H1 (cell line): ENCODE results near the gene MCM9. TPM values are rescaled to one million over a fixed set of nuclear protein-coding genes. Genes with fewer than 3 reads are reported as not detected.

Source experiments
- CTCF ChIA-PET: fragments of 300-600 bp; sonication (Branson Sonifier 250); formaldehyde crosslinking; loops from one replicate; lab custom pipeline; 2021; ENCODE audit not compliant: partially characterized antibody; lab: Charles Lee
- POLR2A ChIA-PET: fragments of 300-600 bp; sonication (Branson Sonifier 250); formaldehyde crosslinking; loops from one replicate; lab custom pipeline; 2021; ENCODE audit warnings: inconsistent platforms; ENCODE audit not compliant: partially characterized antibody; lab: Charles Lee
- DNase-seq, 2 experiments: peaks; one replicate each; pipeline versions ENCODE4 v3.0.0 to v3.0.0-alpha.2; 2010 to 2022; ENCODE audit warnings: low spot score in 2 of 2, low read depth in 1 of 2, mixed read lengths in 1 of 2
- FAIRE-seq: peaks from 2 replicates; lab custom pipeline; 2011; peaks lifted over from hg19 to GRCh38; lab: Jason Lieb, UNC
- H2AFZ ChIP-seq: 2 replicates; pipeline ENCODE4 v1.8.1; 2012; ENCODE audit warnings: low read length, inconsistent platforms
- H2AK5ac ChIP-seq: 2 replicates; pipeline ENCODE4 v1.6.1; 2013; ENCODE audit warnings: low read depth, low read length
- H2BK120ac ChIP-seq: replicated peaks from 2 replicates; pipeline ENCODE3; 2013; ENCODE audit warnings: low read depth, low read length, inconsistent platforms
- H2BK12ac ChIP-seq: 2 replicates; pipeline ENCODE4 v1.6.1; 2013; ENCODE audit warnings: low read depth, low read length
- H2BK15ac ChIP-seq: 2 replicates; pipeline ENCODE4 v1.6.1; 2013; ENCODE audit warnings: low read length
- H2BK20ac ChIP-seq: 2 replicates; pipeline ENCODE4 v1.6.1; 2013; ENCODE audit warnings: low read length
- H2BK5ac ChIP-seq: 2 replicates; pipeline ENCODE4 v1.6.1; 2013; ENCODE audit warnings: low read depth, low read length
- H3K14ac ChIP-seq: 2 replicates; pipeline ENCODE4 v1.6.1; 2013; ENCODE audit warnings: inconsistent platforms; ENCODE audit not compliant: insufficient read length
- H3K18ac ChIP-seq: 2 replicates; pipeline ENCODE4 v1.6.1; 2013; ENCODE audit warnings: low read length; ENCODE audit errors: extremely low read depth
- H3K23ac ChIP-seq: 2 replicates; pipeline ENCODE4 v1.6.1; 2013; ENCODE audit warnings: inconsistent platforms; ENCODE audit not compliant: insufficient read length
- H3K23me2 ChIP-seq: 2 replicates; pipeline ENCODE4 v1.6.1; 2013; ENCODE audit warnings: low read depth, low read length
- H3K27ac ChIP-seq: 2 replicates; pipeline ENCODE4 v1.6.1; 2011; ENCODE audit warnings: low read depth, low read length, inconsistent platforms
- H3K27me3 ChIP-seq, 4 experiments: replicated peaks in 1 of 4; 1 replicate in 1 of 4; 2 replicates in 3 of 4; pipeline versions ENCODE4 v1.6.1 to v1.8.1; 2011 to 2013; ENCODE audit warnings: low read length in 3 of 4, mild to moderate bottlenecking in 3 of 4, inconsistent platforms in 2 of 4, mixed read lengths in 2 of 4, moderate library complexity in 1 of 4; ENCODE audit not compliant: control insufficient read depth in 3 of 4, insufficient read depth in 3 of 4; ENCODE audit errors: extremely low read depth in 1 of 4
- H3K36me3 ChIP-seq, 4 experiments: 2 replicates each; pipeline versions ENCODE4 v1.6.1 to v1.8.1; 2011 to 2013; ENCODE audit warnings: mild to moderate bottlenecking in 4 of 4, low read length in 3 of 4, moderate library complexity in 2 of 4, control low read depth in 1 of 4, inconsistent platforms in 1 of 4; ENCODE audit not compliant: insufficient read depth in 4 of 4, control insufficient read depth in 2 of 4
- H3K4ac ChIP-seq: replicated peaks from 2 replicates; pipeline ENCODE3; 2013; ENCODE audit warnings: low read length, low read depth, mixed read lengths, inconsistent platforms; ENCODE audit not compliant: insufficient read length
- H3K4me1 ChIP-seq, 4 experiments: replicated peaks in 1 of 4; 1 replicate in 1 of 4; 2 replicates in 3 of 4; pipeline versions ENCODE4 v1.6.1 to v1.8.1; 2011 to 2013; ENCODE audit warnings: low read length in 3 of 4, inconsistent platforms in 2 of 4, mixed read lengths in 1 of 4; ENCODE audit not compliant: insufficient read depth in 4 of 4, control insufficient read depth in 3 of 4
- H3K4me2 ChIP-seq, 2 experiments: 2 replicates each; pipeline versions ENCODE4 v1.6.1 to v1.8.1; 2011 to 2013; ENCODE audit warnings: low read depth in 2 of 2, low read length in 2 of 2, control low read depth in 1 of 2, inconsistent platforms in 1 of 2, mild to moderate bottlenecking in 1 of 2; ENCODE audit not compliant: insufficient read depth in 1 of 2
- H3K4me3 ChIP-seq, 4 experiments: fragments of 200-600, 300-600 bp in 1 of 4; sonication (generic), shearing (Covaris generic), sonication (Bioruptor Twin) in 1 of 4; 2 replicates each; pipeline versions ENCODE4 v1.5.1 to v1.8.1; 2011 to 2016; ENCODE audit warnings: low read length in 4 of 4, low read depth in 3 of 4, control low read depth in 2 of 4, inconsistent platforms in 2 of 4, mild to moderate bottlenecking in 2 of 4, mixed read lengths in 1 of 4, moderate library complexity in 1 of 4; ENCODE audit not compliant: insufficient read depth in 2 of 4; ENCODE audit errors: extremely low read depth in 1 of 4
- H3K56ac ChIP-seq: replicated peaks from 2 replicates; pipeline ENCODE3; 2013; ENCODE audit warnings: low read depth, mild to moderate bottlenecking, mixed read lengths, low read length, inconsistent platforms; ENCODE audit not compliant: insufficient read length
- H3K79me1 ChIP-seq: 2 replicates; pipeline ENCODE4 v1.6.1; 2013; ENCODE audit warnings: low read depth, low read length, control low read depth
- H3K79me2 ChIP-seq, 2 experiments: 2 replicates each; pipeline versions ENCODE4 v1.6.1 to v1.8.1; 2012 to 2013; ENCODE audit warnings: low read length in 2 of 2, mild to moderate bottlenecking in 2 of 2, inconsistent platforms in 1 of 2; ENCODE audit not compliant: insufficient read depth in 2 of 2, control insufficient read depth in 1 of 2
- H3K9ac ChIP-seq, 4 experiments: replicated peaks in 1 of 4; 1 replicate in 1 of 4; 2 replicates in 3 of 4; pipeline versions ENCODE4 v1.6.1 to v1.8.1; 2011 to 2013; ENCODE audit warnings: low read depth in 3 of 4, low read length in 3 of 4, control low read depth in 2 of 4, mild to moderate bottlenecking in 2 of 4, moderate library complexity in 2 of 4, inconsistent platforms in 1 of 4; ENCODE audit errors: extremely low read depth in 1 of 4
- H3K9me3 ChIP-seq, 2 experiments: 2 replicates each; pipeline versions ENCODE4 v1.6.1 to v1.8.1; 2012 to 2013; ENCODE audit warnings: mild to moderate bottlenecking in 2 of 2, moderate library complexity in 2 of 2, control low read depth in 1 of 2, inconsistent platforms in 1 of 2, low read depth in 1 of 2, low read length in 1 of 2, mixed read lengths in 1 of 2; ENCODE audit not compliant: insufficient read depth in 2 of 2
- H4K20me1 ChIP-seq, 2 experiments: replicated peaks in 1 of 2; 2 replicates each; pipeline versions ENCODE3 to v1.8.1; 2011 to 2013; ENCODE audit warnings: inconsistent platforms in 2 of 2, low read length in 2 of 2, mild to moderate bottlenecking in 1 of 2; ENCODE audit not compliant: insufficient read depth in 2 of 2, control insufficient read depth in 1 of 2
- H4K5ac ChIP-seq: 2 replicates; pipeline ENCODE4 v1.6.1; 2013; ENCODE audit warnings: low read length, low read depth, mixed read lengths, inconsistent platforms; ENCODE audit not compliant: insufficient read length
- H4K8ac ChIP-seq: 2 replicates; pipeline ENCODE4 v1.8.0; 2013; ENCODE audit warnings: mild to moderate bottlenecking, moderate library complexity, low read length, inconsistent platforms; ENCODE audit not compliant: insufficient read depth; ENCODE audit errors: extremely low read depth
- H4K91ac ChIP-seq: replicated peaks from 2 replicates; pipeline ENCODE3; 2013; ENCODE audit warnings: low read length, mixed read lengths, inconsistent platforms; ENCODE audit not compliant: insufficient read length
- CEBPB ChIP-seq: IDR thresholded peaks from 2 replicates; pipeline ENCODE4 v1.6.1; 2012; ENCODE audit warnings: low read depth, low read length
- EP300 ChIP-seq, 2 experiments: IDR thresholded peaks; 1 replicate in 1 of 2; 2 replicates in 1 of 2; pipeline ENCODE4 v1.6.1; 2011 to 2012; ENCODE audit warnings: low read depth in 2 of 2, low read length in 2 of 2, mild to moderate bottlenecking in 2 of 2, borderline replicate concordance in 1 of 2, inconsistent platforms in 1 of 2, moderate library complexity in 1 of 2
- JUND ChIP-seq: IDR thresholded peaks from 2 replicates; pipeline ENCODE4 v1.6.1; 2011; ENCODE audit warnings: mild to moderate bottlenecking, improper control_type of control experiment, low read length
- KDM1A ChIP-seq: fragments of 200-600, 300-600 bp; sonication (generic); IDR thresholded peaks from 2 replicates; pipeline ENCODE4 v1.7.1; 2016; ENCODE audit warnings: mild to moderate bottlenecking, low read length, borderline replicate concordance
- MAFK ChIP-seq: IDR thresholded peaks from 2 replicates; pipeline ENCODE4 v1.6.1; 2012; ENCODE audit warnings: low read depth, mild to moderate bottlenecking, improper control_type of control experiment, low read length
- MAX ChIP-seq: IDR thresholded peaks from 2 replicates; pipeline ENCODE4 v1.6.1; 2012; ENCODE audit warnings: inconsistent platforms
- RFX5 ChIP-seq: IDR thresholded peaks from 2 replicates; pipeline ENCODE4 v1.6.1; 2011; ENCODE audit warnings: low read depth, low read length, improper control_type of control experiment, borderline replicate concordance
- RNF2 ChIP-seq: fragments of 200-900, 300-1000 bp; sonication (generic); IDR thresholded peaks from 2 replicates; pipeline ENCODE4 v1.7.1; 2016; ENCODE audit warnings: borderline replicate concordance, low read depth, mild to moderate bottlenecking, antibody characterized with exemption, low read length; ENCODE audit not compliant: poor library complexity, severe bottlenecking; ENCODE audit errors: missing control alignments
- SAP30 ChIP-seq: fragments of 300-600 bp; sonication (generic); IDR thresholded peaks from 2 replicates; pipeline ENCODE4 v1.7.1; 2012; ENCODE audit warnings: low read length, moderate library complexity, mild to moderate bottlenecking, inconsistent platforms; ENCODE audit not compliant: insufficient read depth, insufficient replicate concordance
- TAF7 ChIP-seq: optimal IDR thresholded peaks from 2 replicates; pipeline ENCODE3; 2011; ENCODE audit warnings: low read depth, mild to moderate bottlenecking, inconsistent platforms, low read length, moderate library complexity, borderline replicate concordance
- TBP ChIP-seq: IDR thresholded peaks from 2 replicates; pipeline ENCODE4 v1.6.1; 2011; ENCODE audit warnings: low read depth, low read length, improper control_type of control experiment
- YY1 ChIP-seq: IDR thresholded peaks from 2 replicates; pipeline ENCODE4 v1.6.1; 2011; ENCODE audit warnings: low read depth, mild to moderate bottlenecking, low read length
- polyA plus RNA-seq, 7 experiments: library from polyadenylated mRNA; depleted of rRNA in 3 of 7; stranded (reverse) in 5 of 7; unstranded in 2 of 7; fragments of >200 nt in 5 of 7; fragments of 200-250 nt in 2 of 7; gene quantifications; 1 replicate in 5 of 7; 2 replicates in 1 of 7; 4 replicates in 1 of 7; pipeline versions ENCODE4 v1.2.1 to v1.2.3, GENCODE V29; 2011 to 2013; ENCODE audit warnings: missing spikeins in 2 of 7, mixed read lengths in 2 of 7
- total RNA-seq: library from RNA; stranded (reverse); fragmentation: NEBNext Ultra II Directional; extraction: Animal tissue kit (Norgen Biotek cat#: 25700); gene quantifications from 2 replicates; pipeline ENCODE4 v1.2.1, GENCODE V29; 2021

MCM9 gene
- total and polyA plus RNA-seq, 2 of the 8 experiments (the other 6 are each of a cell fraction or from before 2014, with no cell fraction given) = 3.7 to 11.4 TPM

DNA sequence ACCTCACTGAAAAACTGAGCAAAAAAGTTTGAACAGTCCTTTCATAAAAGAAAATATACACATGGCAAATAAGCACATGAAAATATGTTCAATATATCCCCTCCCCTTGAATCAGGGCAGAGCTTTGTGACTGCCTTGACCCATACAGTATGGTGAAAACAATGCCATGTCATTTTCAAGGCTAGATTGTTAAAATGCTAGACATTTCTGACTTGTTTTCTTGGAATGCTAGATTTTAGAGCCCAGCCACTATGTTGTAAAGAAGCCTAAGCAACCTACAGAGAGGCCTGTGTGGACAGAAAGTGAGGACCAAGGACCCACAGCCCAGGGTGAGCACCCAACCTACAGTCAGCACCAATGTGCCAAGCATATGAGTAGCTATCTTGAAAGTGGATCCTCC lies 58.1 kb downstream of the MCM9 start:
- no peak overlapping the region for H3K14ac ChIP-seq
- H3K9ac ChIP-seq = no peak overlapping the region
- H3K4me2 ChIP-seq = no peak overlapping the region
- H3K27me3 ChIP-seq = no peaks in the 10 kb centered on the region
- H3K18ac ChIP-seq = no peak overlapping the region
- H4K5ac ChIP-seq = no peak overlapping the region
- H3K36me3 ChIP-seq = no peaks in the 10 kb centered on the region; a peak in 1 of 8 replicates
- no peaks in the 10 kb centered on the region for H3K23me2 ChIP-seq
- FAIRE-seq = no peak
- H2AFZ ChIP-seq = no peak overlapping the region
- H3K79me1 ChIP-seq = no peaks in the 10 kb centered on the region; the same call in 1 of the 2 replicates
- H3K27ac ChIP-seq = no peak overlapping the region
- H3K4me1 ChIP-seq = no peaks in the 10 kb centered on the region; a peak in 3 of 7 replicates
- H4K91ac ChIP-seq = no peak overlapping the region
- H3K4me3 ChIP-seq = no peak overlapping the region
- H3K4ac ChIP-seq = no peak overlapping the region
- no peak overlapping the region for H2BK15ac ChIP-seq
- TF ChIP-seq MAX (no peak), SAP30 (no peak), KDM1A (no peak), TAF7 (no peak), RFX5 (no peak), YY1 (no peak), JUND (no peak), EP300 (IDR thresholded peaks at IDR 0.05; ENCODE audit: borderline replicate concordance in 1 of 2, low read depth in 2 of 2, low read length in 2 of 2) (no peak), RNF2 (no peak), CEBPB (no peak), MAFK (no peak), TBP (no peak)
- TF ChIP-seq, all 59 proteins: peak for 0
- no peaks in the 10 kb centered on the region for H4K20me1 ChIP-seq
- DNase-seq = no peak
- H2BK20ac ChIP-seq = no peak overlapping the region
- no peaks in the 10 kb centered on the region for H3K79me2 ChIP-seq
- H3K9me3 ChIP-seq = no peaks in the 10 kb centered on the region
- ChIA-PET CTCF (interaction anchor here (2.1 kb wide), 1 partner anchor 16 kb away, joined by 6 read pairs; no protein-coding TSS in a partner anchor), POLR2A (interaction anchor here (1.3 kb wide), 1 partner anchor 18 kb away, joined by 4 read pairs; no protein-coding TSS in a partner anchor)
- H2AK5ac ChIP-seq = no peak overlapping the region
- no peak overlapping the region for H3K23ac ChIP-seq
- no peak overlapping the region for H2BK12ac ChIP-seq
- no peak overlapping the region for H2BK120ac ChIP-seq
- H3K56ac ChIP-seq = no peak overlapping the region
- no peak overlapping the region for H2BK5ac ChIP-seq
- no peak overlapping the region for H4K8ac ChIP-seq
